HG03439 (cell line): Measurements from ENCODE around the gene SAP25.
"Not testable (repeated sequence)": the region's sequence is repeated elsewhere in the genome, so short reads cannot be mapped to it uniquely, and the experiment has no call there.

Source experiments
- ATAC-seq: cut with Tn5 transposase; IDR thresholded peaks from one replicate; pipeline ENCODE4 v1.9.1; 2021; ENCODE audit warnings: mild to moderate bottlenecking, moderate library complexity; ENCODE audit not compliant: unreplicated experiment

Gene SAP25

DNA sequence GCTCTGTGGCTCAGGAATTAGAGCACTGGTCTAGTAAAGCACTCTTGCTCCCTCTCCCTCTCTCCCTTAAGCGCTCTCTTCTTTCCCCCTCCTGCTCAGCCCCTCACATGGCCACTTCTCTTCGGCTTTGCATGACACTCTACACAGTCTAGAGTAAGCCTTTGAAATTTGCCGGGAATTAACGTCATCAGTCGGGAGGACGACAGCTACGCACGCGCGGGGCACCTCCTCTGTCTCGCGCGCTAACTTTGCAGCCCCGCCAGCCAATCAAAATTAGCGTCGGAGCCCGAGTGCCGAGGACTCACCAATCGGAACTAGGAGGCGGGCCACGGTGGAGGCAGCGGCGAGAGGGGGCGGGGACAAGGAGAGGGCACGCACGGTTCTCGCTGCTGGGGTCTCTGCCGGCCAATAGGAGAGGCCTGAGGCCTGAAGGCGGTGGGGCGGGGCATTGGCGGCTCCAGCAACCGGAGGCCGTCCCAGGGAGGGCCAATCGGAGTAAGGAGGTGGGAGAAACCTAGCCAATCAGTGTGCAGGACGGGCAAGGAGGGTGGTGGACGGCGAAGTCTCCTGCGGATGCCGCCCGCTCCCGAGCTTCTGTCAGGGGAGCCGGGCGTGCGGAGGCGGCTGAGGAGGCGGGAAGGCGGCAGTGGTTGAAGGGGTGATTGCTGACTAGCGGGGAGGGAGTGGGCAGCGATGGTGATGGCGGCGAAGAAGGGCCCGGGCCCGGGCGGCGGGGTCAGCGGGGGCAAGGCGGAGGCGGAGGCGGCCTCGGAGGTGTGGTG, 34.9 kb downstream of the SAP25 start, which contains the start of gene AGFG2:
Gene AGFG2 (plus strand): TSS at position 550 of the 782 bp plus-strand sequence. CDS start 144 bp downstream, at position 694.
- ATAC-seq, result peak; percentile 90

DNA sequence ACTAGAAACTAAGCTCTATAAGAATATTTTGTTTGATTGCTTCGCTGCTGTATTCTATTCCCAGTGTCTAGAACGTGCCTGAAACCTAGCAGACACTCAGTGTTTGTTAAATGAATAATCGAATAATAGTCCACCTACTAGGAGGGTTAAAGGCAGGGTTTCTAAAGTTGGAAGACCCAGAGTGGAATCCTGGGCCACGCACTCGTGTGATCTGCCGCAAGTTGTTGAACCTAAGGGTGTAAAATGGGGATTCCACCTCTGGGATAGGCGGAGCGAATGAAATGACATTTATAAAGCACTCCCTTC, 35.4 kb downstream of the SAP25 start:
- ATAC-seq, result peak; percentile 1

DNA sequence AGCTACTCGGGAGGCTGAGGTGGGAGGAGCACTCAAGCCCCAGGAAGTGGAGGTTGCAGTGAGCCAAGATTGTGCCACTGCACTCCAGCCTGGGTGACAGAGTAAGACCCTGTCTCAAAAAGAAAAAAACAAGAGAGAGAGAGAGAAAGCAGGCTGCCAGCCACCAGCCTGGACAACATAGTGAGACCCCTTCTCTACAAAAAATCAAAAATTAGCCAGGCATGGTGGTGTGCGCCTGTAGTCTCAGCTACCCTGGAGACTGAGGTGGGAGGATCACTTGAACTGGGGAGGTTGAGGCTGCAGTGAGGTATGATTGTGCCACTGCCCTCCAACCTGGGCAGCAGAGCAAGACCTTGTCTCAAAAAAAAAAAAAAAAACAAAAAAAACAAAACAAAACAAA, 37.0 kb downstream of the SAP25 start:
- not testable (repeated sequence) for ATAC-seq

- ATAC-seq, result not testable (repeated sequence)
Observed at GRCh38 chr7:100535982-100536381, 37.7 kb downstream of the SAP25 start.

- no peak for ATAC-seq
Observed at GRCh38 chr7:100532165-100533022, 41.3 kb downstream of the SAP25 start.

- not testable (repeated sequence) for ATAC-seq
Observed at GRCh38 chr7:100528108-100528866, 45.4 kb downstream of the SAP25 start.

GRCh38 chr7:100523192-100523591, 50.5 kb downstream of the SAP25 start:
- not testable (repeated sequence) for ATAC-seq
